SHP77 (cell line): ENCODE measurements around the gene TKT.

Experiments
- DNase-seq, 2 experiments: peaks; one replicate each; lab custom pipeline; 2025; lab: John Stamatoyannopoulos, UW

Gene TKT

GRCh38 chr3:53198256-53198977 is 57.4 kb downstream of the TKT start:
- DNase-seq = no peak

DNA sequence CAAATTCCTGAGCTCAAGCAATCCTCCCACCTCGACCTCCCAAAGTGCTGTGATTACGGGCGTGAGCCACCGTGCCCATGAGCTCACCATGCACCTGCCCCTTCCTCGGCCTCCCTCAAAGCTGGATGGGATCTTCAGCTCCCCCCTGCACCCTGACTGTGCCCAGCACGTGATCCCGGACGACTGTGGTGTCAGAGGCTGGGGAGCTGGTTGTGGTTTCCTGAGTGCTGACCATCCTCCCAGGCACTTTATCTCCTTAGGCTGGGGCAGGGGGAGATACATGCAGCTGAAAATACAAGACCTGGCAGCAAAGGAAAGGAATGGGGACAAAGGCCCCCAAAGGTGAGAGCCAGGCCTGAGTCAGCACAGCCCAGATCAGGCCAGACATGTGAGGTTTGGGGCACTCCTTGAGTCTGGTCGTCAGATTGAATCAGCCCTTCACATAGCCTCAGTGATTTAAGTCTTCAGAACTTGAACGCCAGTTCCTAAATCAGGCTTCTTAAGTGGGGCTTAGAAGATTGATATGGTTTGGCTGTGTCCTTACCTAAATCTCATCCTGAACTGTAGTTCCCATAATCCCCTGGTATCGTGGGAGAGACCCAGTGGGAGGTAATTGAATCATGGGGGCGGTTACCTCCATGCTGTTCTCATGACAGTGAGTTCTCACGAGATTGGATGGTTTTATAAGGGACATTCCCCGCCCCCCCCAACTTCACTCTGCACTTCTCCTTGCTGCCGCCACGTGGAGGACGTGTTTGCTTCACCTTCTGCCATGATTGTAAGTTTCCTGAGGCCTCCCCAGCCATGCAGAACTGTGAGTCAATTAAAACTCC is 59.0 kb downstream of the TKT start:
- no peak for DNase-seq

GRCh38 chr3:53195602-53196574 is 59.9 kb downstream of the TKT start:
- DNase-seq = peak; percentile 27 to 33

- no peak for DNase-seq
Measured at GRCh38 chr3:53195066-53195450, 60.8 kb downstream of the TKT start.

DNA sequence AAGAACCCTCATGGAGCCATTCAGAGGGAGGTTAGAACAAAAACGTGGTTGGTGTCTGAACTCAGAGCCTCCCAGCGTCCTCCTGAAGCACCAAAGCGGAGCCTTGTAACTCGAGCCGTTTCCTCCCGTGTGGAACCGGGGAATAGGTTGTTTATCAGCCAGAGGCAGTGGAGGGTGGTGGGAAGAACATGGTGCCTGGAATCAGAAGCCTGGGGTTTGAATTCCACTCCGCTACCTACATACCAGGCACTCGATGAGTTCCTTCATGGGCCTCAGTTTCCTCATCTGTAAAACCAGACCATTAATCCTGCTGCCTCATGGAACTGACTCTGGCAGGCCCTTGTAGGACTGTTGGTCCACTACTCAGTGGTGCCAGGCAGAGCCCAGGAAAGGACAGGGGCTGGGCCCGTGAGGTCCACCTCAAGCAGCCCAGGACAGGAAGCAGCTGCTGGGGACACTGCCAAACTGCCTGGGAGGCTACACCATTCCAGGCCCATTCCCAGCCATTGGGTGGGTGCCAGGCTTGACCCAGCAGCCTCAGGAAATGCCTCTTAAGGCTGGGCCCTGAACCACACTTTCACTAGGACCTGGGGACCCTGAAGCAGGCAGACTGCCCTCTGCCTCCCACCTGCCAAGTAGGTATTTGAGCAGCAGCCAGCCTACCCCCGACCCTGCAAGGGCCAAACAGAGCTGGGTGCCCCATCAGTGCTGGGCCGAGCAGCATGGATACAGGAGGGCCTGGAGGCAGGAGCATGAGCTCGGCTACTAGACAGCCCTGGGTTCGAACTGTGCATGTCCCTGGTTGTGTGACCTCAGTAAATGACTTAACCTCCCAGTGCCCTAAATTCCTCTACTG is 61.4 kb downstream of the TKT start:
- DNase-seq = peak in 1 of 2 experiments; percentile 43

GRCh38 chr3:53193466-53194209 is 62.2 kb downstream of the TKT start:
- no peak for DNase-seq

DNA sequence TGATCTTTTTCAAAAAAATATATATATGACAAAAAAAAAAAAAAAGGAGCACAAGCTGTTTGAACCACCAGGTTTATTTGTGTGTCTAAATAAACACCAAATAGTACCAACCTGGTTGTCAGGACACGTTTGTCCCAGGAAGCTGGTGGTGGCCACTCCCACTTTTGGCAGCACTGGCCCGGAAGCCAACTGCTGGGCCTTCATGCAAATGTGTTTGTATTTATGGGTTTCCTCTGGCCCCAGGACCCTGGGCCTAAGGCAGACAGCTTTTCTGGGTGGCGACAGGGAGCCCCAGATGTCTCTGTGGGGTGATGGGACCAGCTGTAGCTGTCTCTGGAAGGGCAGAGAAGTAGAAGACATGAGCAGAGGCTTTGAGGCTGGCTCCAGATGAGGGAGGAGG is 63.2 kb downstream of the TKT start:
- DNase-seq = no peak

- DNase-seq = no peak
Measured at GRCh38 chr3:53191836-53192480, 63.9 kb downstream of the TKT start.

GRCh38 chr3:53190659-53191058 is 65.2 kb downstream of the TKT start:
- no peak for DNase-seq

- DNase-seq = no peak
Measured at GRCh38 chr3:53189276-53189675, 66.5 kb downstream of the TKT start.

DNA sequence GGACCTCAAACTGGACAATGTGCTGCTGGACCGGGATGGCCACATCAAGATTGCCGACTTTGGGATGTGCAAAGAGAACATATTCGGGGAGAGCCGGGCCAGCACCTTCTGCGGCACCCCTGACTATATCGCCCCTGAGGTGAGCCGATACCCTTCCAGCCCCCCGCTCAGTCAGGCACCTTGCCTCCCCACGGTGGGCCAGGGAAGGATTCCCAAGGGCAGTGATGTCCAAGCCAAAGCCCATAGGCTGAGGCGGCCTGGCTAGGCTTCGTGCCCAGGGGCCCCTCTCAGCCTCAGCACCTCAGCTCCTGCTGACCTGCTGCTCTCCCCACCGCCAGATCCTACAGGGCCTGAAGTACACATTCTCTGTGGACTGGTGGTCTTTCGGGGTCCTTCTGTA is 67.1 kb downstream of the TKT start:
- no peak for DNase-seq

GRCh38 chr3:53188136-53188685 is 67.6 kb downstream of the TKT start:
- DNase-seq = no peak

DNA sequence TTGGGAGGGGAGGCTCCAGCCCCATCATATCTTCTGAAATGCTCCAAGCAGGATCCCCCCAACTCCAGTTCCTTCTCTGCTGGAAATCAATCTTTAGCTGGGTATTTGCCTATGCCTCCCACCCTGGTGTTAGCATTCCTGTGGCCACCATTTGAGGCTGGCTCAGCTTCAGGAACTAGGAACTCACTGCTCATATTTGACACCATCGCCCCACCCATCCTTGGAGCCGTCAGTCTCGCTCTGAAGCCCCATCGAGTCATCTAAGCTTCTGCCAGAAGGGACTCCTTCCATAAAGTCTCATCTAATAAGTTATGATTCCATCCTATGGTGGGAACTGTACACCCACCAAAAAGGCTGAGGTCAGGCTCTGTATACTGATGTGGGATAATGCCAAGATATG is 68.4 kb downstream of the TKT start:
- no peak for DNase-seq

DNA sequence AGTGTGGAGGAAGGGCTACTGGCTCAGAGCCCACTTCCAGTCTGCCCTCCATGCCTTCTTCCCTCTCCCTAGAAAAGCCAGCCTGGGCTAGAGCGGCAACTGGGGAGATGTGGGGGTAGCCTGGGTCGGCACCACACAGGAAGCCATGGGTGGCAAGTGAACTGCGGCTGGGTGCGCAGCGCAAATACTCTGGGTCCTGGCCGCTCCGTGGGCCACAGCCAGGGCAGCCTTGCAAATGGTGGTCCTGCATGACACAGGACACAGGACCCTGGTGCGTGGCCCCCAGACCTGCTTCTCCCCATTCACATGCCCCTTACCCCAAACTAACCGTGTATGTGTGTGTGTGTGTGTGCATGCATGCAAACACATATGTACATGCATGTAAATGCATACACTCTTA is 69.1 kb downstream of the TKT start:
- DNase-seq = no peak

DNA sequence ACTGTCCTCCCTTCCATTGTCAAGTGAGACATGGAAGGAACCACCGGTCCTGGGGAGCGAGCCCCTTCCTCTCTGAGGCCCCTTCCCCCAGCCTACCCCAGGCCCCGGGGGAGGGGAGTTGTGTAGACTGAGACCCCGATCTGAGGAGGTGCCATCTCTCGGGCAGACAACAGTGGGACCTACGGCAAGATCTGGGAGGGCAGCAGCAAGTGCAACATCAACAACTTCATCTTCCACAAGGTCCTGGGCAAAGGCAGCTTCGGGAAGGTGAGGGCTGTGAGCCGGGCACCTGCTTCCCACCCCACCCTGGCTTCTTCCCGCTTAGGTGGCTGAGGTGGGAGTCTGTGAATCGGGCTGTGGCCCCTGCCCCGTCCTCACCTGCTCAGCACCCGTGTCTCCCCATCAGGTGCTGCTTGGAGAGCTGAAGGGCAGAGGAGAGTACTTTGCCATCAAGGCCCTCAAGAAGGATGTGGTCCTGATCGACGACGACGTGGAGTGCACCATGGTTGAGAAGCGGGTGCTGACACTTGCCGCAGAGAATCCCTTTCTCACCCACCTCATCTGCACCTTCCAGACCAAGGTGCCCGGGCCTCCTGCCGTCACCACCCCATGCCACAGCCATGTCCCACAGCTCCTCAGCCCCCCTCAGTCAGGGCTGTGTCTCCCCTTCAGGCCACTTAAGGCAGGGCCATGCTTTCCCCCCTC is 69.9 kb downstream of the TKT start:
- DNase-seq = no peak

- no peak for DNase-seq
Measured at GRCh38 chr3:53184701-53185100, 71.1 kb downstream of the TKT start.

DNA sequence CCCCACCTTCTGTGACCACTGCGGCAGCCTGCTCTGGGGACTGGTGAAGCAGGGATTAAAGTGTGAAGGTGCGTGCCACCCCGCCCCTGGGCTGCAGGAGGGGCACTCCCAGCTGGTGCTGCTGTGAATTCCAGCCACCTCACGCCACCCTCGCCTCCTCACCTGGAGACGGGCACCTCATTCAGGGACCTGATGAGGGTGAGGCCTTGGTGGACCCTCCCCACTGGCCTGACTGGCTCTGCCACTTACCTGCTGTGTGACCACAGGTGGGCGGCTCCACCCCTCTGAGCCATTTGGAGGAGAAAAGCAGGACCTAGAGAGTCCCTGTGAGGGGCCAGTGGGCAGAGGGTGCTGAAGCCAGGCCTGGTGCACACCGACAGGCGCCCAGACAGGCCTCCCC is 72.3 kb downstream of the TKT start:
- DNase-seq = no peak

GRCh38 chr3:53182764-53183355 is 73.0 kb downstream of the TKT start:
- no peak for DNase-seq

GRCh38 chr3:53181528-53181927 is 74.3 kb downstream of the TKT start:
- no peak for DNase-seq
